HEK293 (cell line): ENCODE measurements around the gene MAGI1.

Experiments
- CTCF ChIA-PET: fragments of 350-600 bp; formaldehyde crosslinking; extraction: SDS; loops from one replicate; lab custom pipeline; 2021; ENCODE audit warnings: antibody characterized with exemption; lab: Yijun Ruan, JAX
- POLR2A ChIA-PET: fragments of 300-600 bp; formaldehyde crosslinking; extraction: SDS; loops from one replicate; lab custom pipeline; 2020; ENCODE audit warnings: antibody characterized with exemption, inconsistent platforms; lab: Yijun Ruan, JAX
- H3K27ac ChIP-seq: fragments of 200-500 bp; sonication (Bioruptor generic); 2 replicates; pipeline ENCODE4 v1.5.1; 2014; ENCODE audit warnings: low read depth, low read length, control low read depth, inconsistent platforms; ENCODE audit errors: extremely low read depth
- H3K36me3 ChIP-seq, 2 experiments: fragments of 200-500 bp in 1 of 2; sonication (Bioruptor generic) in 1 of 2; 1 replicate in 1 of 2; 2 replicates in 1 of 2; pipeline ENCODE4 v1.5.1; 2014 to 2017; ENCODE audit warnings: inconsistent platforms in 2 of 2, low read length in 2 of 2; ENCODE audit not compliant: control insufficient read depth in 2 of 2, insufficient read depth in 1 of 2
- H3K4me1 ChIP-seq: fragments of 200-500 bp; sonication (Bioruptor generic); 2 replicates; pipeline ENCODE4 v1.5.1; 2014; ENCODE audit warnings: mild to moderate bottlenecking, low read length, inconsistent platforms; ENCODE audit not compliant: control insufficient read depth, insufficient read depth
- H3K4me3 ChIP-seq: 2 replicates; pipeline ENCODE4 v1.5.1; 2011; ENCODE audit warnings: low read depth, mild to moderate bottlenecking, control low read depth, low read length, moderate library complexity
- H3K9me3 ChIP-seq: fragments of 200-500 bp; sonication (Bioruptor generic); 2 replicates; pipeline ENCODE4 v1.5.1; 2014; ENCODE audit warnings: low read depth, low read length, inconsistent platforms; ENCODE audit not compliant: control insufficient read depth, insufficient read depth
- GLI2 ChIP-seq: fragments of 450-650 bp; formaldehyde crosslinking; IDR thresholded peaks from 2 replicates; pipeline ENCODE4; 2017; ENCODE audit warnings: missing biosample characterization, missing genetic modification characterization, low read depth, borderline replicate concordance
- KLF7 ChIP-seq: fragments of 450-650 bp; formaldehyde crosslinking; IDR thresholded peaks from 2 replicates; pipeline ENCODE4 v1.5.1; 2016; ENCODE audit warnings: missing biosample characterization, missing genetic modification characterization, borderline replicate concordance
- MEIS1 ChIP-seq: sonication (generic); formaldehyde crosslinking; IDR thresholded peaks from 2 replicates; pipeline ENCODE4 v1.8.1; 2022; ENCODE audit warnings: missing genetic modification reagents, mild to moderate bottlenecking, borderline replicate concordance
- OSR2 ChIP-seq: fragments of 450-650 bp; formaldehyde crosslinking; IDR thresholded peaks from 2 replicates; pipeline ENCODE4 v1.5.1; 2016; ENCODE audit warnings: missing biosample characterization, missing genetic modification characterization
- REPIN1 ChIP-seq: fragments of 450-650 bp; formaldehyde crosslinking; IDR thresholded peaks from 2 replicates; pipeline ENCODE4 v1.5.1; 2017; ENCODE audit warnings: missing biosample characterization, missing genetic modification characterization, low read depth
- SALL2 ChIP-seq: fragments of 450-650 bp; formaldehyde crosslinking; IDR thresholded peaks from 2 replicates; pipeline ENCODE4 v1.5.0; 2017; ENCODE audit warnings: missing biosample characterization, mild to moderate bottlenecking, missing genetic modification characterization, borderline replicate concordance
- SCRT2 ChIP-seq: fragments of 450-650 bp; formaldehyde crosslinking; IDR thresholded peaks from 2 replicates; pipeline ENCODE4 v1.5.1; 2016; ENCODE audit warnings: missing biosample characterization, missing genetic modification characterization
- ZBTB48 ChIP-seq: fragments of 450-650 bp; formaldehyde crosslinking; IDR thresholded peaks from 2 replicates; pipeline ENCODE4 v1.5.1; 2016; ENCODE audit warnings: missing biosample characterization, missing genetic modification characterization
- ZBTB8A ChIP-seq: fragments of 450-650 bp; formaldehyde crosslinking; IDR thresholded peaks from 2 replicates; pipeline ENCODE4 v1.5.1; 2016; ENCODE audit warnings: missing biosample characterization, missing genetic modification characterization
- ZNF133 ChIP-seq: fragments of 450-650 bp; formaldehyde crosslinking; IDR thresholded peaks from 2 replicates; pipeline ENCODE4 v1.5.1; 2016; ENCODE audit warnings: missing biosample characterization, missing genetic modification characterization
- ZNF138 ChIP-seq: fragments of 450-650 bp; formaldehyde crosslinking; IDR thresholded peaks from 2 replicates; pipeline ENCODE4 v1.5.1; 2016; ENCODE audit warnings: missing biosample characterization, missing genetic modification characterization, borderline replicate concordance
- ZNF157 ChIP-seq: fragments of 450-650 bp; formaldehyde crosslinking; IDR thresholded peaks from 2 replicates; pipeline ENCODE4 v1.5.1; 2016; ENCODE audit warnings: missing biosample characterization, missing genetic modification characterization
- ZNF184 ChIP-seq: fragments of 450-650 bp; IDR thresholded peaks from 2 replicates; pipeline ENCODE4 v1.5.1; 2018; ENCODE audit warnings: missing biosample characterization, mild to moderate bottlenecking, missing genetic modification characterization
- ZNF221 ChIP-seq: fragments of 450-650 bp; formaldehyde crosslinking; IDR thresholded peaks from 2 replicates; pipeline ENCODE4 v1.5.1; 2017; ENCODE audit warnings: missing biosample characterization, missing genetic modification characterization, borderline replicate concordance
- ZNF391 ChIP-seq: fragments of 450-650 bp; formaldehyde crosslinking; IDR thresholded peaks from 2 replicates; pipeline ENCODE4 v1.5.1; 2016; ENCODE audit warnings: low read depth, missing biosample characterization, missing genetic modification characterization, borderline replicate concordance
- ZNF426 ChIP-seq: fragments of 450-650 bp; formaldehyde crosslinking; IDR thresholded peaks from 2 replicates; pipeline ENCODE4 v1.5.1; 2017; ENCODE audit warnings: missing biosample characterization, missing genetic modification characterization, mild to moderate bottlenecking, inconsistent platforms, moderate library complexity
- ZNF510 ChIP-seq: fragments of 450-650 bp; formaldehyde crosslinking; IDR thresholded peaks from 2 replicates; pipeline ENCODE4 v1.5.1; 2018; ENCODE audit warnings: mild to moderate bottlenecking, missing genetic modification characterization, missing biosample characterization; ENCODE audit not compliant: insufficient replicate concordance
- ZNF514 ChIP-seq: fragments of 450-650 bp; formaldehyde crosslinking; IDR thresholded peaks from 2 replicates; pipeline ENCODE4 v1.5.1; 2016; ENCODE audit warnings: missing biosample characterization, missing genetic modification characterization
- ZNF558 ChIP-seq: fragments of 450-650 bp; formaldehyde crosslinking; IDR thresholded peaks from 2 replicates; pipeline ENCODE4 v1.5.1; 2016; ENCODE audit warnings: missing biosample characterization, missing genetic modification characterization
- ZNF600 ChIP-seq: fragments of 450-650 bp; formaldehyde crosslinking; IDR thresholded peaks from 2 replicates; pipeline ENCODE4 v1.5.1; 2016; ENCODE audit warnings: missing biosample characterization, missing genetic modification characterization
- ZNF610 ChIP-seq: fragments of 450-650 bp; formaldehyde crosslinking; IDR thresholded peaks from 2 replicates; pipeline ENCODE4 v1.5.1; 2016; ENCODE audit warnings: missing biosample characterization, missing genetic modification characterization, borderline replicate concordance
- ZNF629 ChIP-seq: fragments of 450-650 bp; formaldehyde crosslinking; IDR thresholded peaks from 2 replicates; pipeline ENCODE4 v1.5.1; 2017; ENCODE audit warnings: missing biosample characterization, missing genetic modification characterization
- ZNF664 ChIP-seq: fragments of 450-650 bp; formaldehyde crosslinking; IDR thresholded peaks from 2 replicates; pipeline ENCODE4 v1.5.1; 2016; ENCODE audit warnings: missing biosample characterization, missing genetic modification characterization
- ZNF768 ChIP-seq: fragments of 450-650 bp; formaldehyde crosslinking; IDR thresholded peaks from 2 replicates; pipeline ENCODE4 v1.5.1; 2018; ENCODE audit warnings: missing biosample characterization, mild to moderate bottlenecking, missing genetic modification characterization
- ZNF785 ChIP-seq: fragments of 450-650 bp; formaldehyde crosslinking; IDR thresholded peaks from 2 replicates; pipeline ENCODE4 v1.5.1; 2016; ENCODE audit warnings: missing biosample characterization, missing genetic modification characterization
- TF ChIP-seq, protein P1 (sequence below): fragments of 450-650 bp; formaldehyde crosslinking; IDR thresholded peaks from 2 replicates; pipeline ENCODE4 v1.5.1; 2017; ENCODE audit warnings: missing biosample characterization, mild to moderate bottlenecking, missing genetic modification characterization, moderate library complexity
- TF ChIP-seq, protein P2 (sequence below): fragments of 450-650 bp; formaldehyde crosslinking; IDR thresholded peaks from 2 replicates; pipeline ENCODE4 v1.5.1; 2016; ENCODE audit warnings: missing biosample characterization, missing genetic modification characterization
- TF ChIP-seq, protein P3 (sequence below): fragments of 450-650 bp; formaldehyde crosslinking; IDR thresholded peaks from 2 replicates; pipeline ENCODE4 v1.5.1; 2016; ENCODE audit warnings: missing biosample characterization, missing genetic modification characterization
- TF ChIP-seq, protein P4 (sequence below): fragments of 450-650 bp; formaldehyde crosslinking; IDR thresholded peaks from 2 replicates; pipeline ENCODE4 v1.5.1; 2016; ENCODE audit warnings: missing biosample characterization, missing genetic modification characterization, low read depth

MAGI1 gene

DNA sequence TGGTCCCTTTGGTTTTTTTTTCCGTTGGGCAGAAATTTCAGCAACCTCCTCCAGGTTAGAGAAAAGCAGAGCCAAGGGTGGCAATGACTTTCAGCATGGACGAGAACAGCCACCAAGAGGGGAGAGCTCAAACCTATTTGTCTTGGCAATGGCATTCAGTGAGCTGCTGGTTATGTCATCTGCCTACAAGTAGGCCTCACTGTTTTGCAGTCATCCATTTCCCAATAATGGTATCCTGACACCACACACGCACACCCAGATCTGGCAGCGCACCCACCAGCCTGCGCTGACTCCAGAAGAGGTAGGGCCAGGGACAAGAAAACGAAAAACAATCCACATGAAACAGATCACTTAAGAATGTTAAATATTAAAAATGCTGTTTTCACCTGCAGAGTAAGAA is 92.3 kb downstream of the MAGI1 start:
- ChIA-PET CTCF (interaction anchor here (0.5 to 1.0 kb wide), 2 partner anchors 10 to 51 kb away, joined by 3 to 5 read pairs; no protein-coding TSS in a partner anchor), POLR2A (no interaction called here)
- 0 out of 2 replicates have a peak, but pooled peaks cover 7% of the 10 kb centered on the region for H3K4me1 ChIP-seq
- no peak for TF ChIP-seq ZNF785 (tag by site-specific recombination)
- TF ChIP-seq, protein P1, sequence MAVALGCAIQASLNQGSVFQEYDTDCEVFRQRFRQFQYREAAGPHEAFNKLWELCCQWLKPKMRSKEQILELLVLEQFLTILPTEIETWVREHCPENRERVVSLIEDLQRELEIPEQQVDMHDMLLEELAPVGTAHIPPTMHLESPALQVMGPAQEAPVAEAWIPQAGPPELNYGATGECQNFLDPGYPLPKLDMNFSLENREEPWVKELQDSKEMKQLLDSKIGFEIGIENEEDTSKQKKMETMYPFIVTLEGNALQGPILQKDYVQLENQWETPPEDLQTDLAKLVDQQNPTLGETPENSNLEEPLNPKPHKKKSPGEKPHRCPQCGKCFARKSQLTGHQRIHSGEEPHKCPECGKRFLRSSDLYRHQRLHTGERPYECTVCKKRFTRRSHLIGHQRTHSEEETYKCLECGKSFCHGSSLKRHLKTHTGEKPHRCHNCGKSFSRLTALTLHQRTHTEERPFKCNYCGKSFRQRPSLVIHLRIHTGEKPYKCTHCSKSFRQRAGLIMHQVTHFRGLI: no peak
- TF ChIP-seq ZNF426 (tag by site-specific recombination): no peak
- TF ChIP-seq ZBTB8A (tag by site-specific recombination): no peak
- TF ChIP-seq, protein P2, sequence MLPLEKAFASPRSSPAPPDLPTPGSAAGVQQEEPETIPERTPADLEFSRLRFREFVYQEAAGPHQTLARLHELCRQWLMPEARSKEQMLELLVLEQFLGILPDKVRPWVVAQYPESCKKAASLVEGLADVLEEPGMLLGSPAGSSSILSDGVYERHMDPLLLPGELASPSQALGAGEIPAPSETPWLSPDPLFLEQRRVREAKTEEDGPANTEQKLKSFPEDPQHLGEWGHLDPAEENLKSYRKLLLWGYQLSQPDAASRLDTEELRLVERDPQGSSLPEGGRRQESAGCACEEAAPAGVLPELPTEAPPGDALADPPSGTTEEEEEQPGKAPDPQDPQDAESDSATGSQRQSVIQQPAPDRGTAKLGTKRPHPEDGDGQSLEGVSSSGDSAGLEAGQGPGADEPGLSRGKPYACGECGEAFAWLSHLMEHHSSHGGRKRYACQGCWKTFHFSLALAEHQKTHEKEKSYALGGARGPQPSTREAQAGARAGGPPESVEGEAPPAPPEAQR (tag by site-specific recombination): no peak
- TF ChIP-seq ZNF391 (tag by site-specific recombination): no peak
- no peak for TF ChIP-seq KLF7 (tag by site-specific recombination)
- TF ChIP-seq ZNF184: no peak
- 0 out of 2 replicates have a peak, but pooled peaks have one; percentile 26 for TF ChIP-seq ZNF157 (tag by site-specific recombination)
- TF ChIP-seq, protein P3, sequence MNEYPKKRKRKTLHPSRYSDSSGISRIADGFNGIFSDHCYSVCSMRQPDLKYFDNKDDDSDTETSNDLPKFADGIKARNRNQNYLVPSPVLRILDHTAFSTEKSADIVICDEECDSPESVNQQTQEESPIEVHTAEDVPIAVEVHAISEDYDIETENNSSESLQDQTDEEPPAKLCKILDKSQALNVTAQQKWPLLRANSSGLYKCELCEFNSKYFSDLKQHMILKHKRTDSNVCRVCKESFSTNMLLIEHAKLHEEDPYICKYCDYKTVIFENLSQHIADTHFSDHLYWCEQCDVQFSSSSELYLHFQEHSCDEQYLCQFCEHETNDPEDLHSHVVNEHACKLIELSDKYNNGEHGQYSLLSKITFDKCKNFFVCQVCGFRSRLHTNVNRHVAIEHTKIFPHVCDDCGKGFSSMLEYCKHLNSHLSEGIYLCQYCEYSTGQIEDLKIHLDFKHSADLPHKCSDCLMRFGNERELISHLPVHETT (tag by site-specific recombination): no peak
- TF ChIP-seq ZNF558 (tag by site-specific recombination): no peak
- no peak for TF ChIP-seq ZNF133 (tag by site-specific recombination)
- TF ChIP-seq ZNF514 (tag by site-specific recombination): no peak
- TF ChIP-seq GLI2 (tag by site-specific recombination): no peak
- TF ChIP-seq ZNF138 (tag by site-specific recombination): no peak
- no peak for TF ChIP-seq ZNF768 (tag by site-specific recombination)
- no peak for TF ChIP-seq MEIS1 (CRISPR knock-in tag)
- TF ChIP-seq, protein P4, sequence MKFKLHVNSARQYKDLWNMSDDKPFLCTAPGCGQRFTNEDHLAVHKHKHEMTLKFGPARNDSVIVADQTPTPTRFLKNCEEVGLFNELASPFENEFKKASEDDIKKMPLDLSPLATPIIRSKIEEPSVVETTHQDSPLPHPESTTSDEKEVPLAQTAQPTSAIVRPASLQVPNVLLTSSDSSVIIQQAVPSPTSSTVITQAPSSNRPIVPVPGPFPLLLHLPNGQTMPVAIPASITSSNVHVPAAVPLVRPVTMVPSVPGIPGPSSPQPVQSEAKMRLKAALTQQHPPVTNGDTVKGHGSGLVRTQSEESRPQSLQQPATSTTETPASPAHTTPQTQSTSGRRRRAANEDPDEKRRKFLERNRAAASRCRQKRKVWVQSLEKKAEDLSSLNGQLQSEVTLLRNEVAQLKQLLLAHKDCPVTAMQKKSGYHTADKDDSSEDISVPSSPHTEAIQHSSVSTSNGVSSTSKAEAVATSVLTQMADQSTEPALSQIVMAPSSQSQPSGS (tag by site-specific recombination): no peak
- no peak for TF ChIP-seq ZNF610
- no peak for TF ChIP-seq REPIN1 (tag by site-specific recombination)
- TF ChIP-seq ZNF221 (tag by site-specific recombination): no peak
- TF ChIP-seq ZNF600 (tag by site-specific recombination): peak; percentile 42; the same call in 1 of the 2 replicates
- TF ChIP-seq SCRT2 (tag by site-specific recombination): no peak
- TF ChIP-seq OSR2 (tag by site-specific recombination): peak; percentile 52; the same call in 1 of the 2 replicates
- TF ChIP-seq ZNF510 (tag by site-specific recombination): no peak
- TF ChIP-seq SALL2 (tag by site-specific recombination): no peak
- TF ChIP-seq ZNF629 (tag by site-specific recombination): 0 out of 2 replicates have a peak, but pooled peaks have one; percentile 37
- TF ChIP-seq ZBTB48 (tag by site-specific recombination): no peak
- TF ChIP-seq ZNF664 (tag by site-specific recombination): no peak
- TF ChIP-seq, all 188 proteins: peak for 4
- no peak overlapping the region for H3K27ac ChIP-seq
- no peak overlapping the region for H3K4me3 ChIP-seq
- H3K36me3 ChIP-seq: no peaks in the 10 kb centered on the region
- no peaks in the 10 kb centered on the region for H3K9me3 ChIP-seq
